Measurements from ENCODE around the gene PTK6. TPM values are rescaled to one million over a fixed set of nuclear protein-coding genes. Genes with fewer than 3 reads are reported as not detected.

PTK6 gene
- total and polyA plus RNA-seq, 4 experiments from 2014 or later = 0.31 to 0.59 TPM; not detected in 2

DNA sequence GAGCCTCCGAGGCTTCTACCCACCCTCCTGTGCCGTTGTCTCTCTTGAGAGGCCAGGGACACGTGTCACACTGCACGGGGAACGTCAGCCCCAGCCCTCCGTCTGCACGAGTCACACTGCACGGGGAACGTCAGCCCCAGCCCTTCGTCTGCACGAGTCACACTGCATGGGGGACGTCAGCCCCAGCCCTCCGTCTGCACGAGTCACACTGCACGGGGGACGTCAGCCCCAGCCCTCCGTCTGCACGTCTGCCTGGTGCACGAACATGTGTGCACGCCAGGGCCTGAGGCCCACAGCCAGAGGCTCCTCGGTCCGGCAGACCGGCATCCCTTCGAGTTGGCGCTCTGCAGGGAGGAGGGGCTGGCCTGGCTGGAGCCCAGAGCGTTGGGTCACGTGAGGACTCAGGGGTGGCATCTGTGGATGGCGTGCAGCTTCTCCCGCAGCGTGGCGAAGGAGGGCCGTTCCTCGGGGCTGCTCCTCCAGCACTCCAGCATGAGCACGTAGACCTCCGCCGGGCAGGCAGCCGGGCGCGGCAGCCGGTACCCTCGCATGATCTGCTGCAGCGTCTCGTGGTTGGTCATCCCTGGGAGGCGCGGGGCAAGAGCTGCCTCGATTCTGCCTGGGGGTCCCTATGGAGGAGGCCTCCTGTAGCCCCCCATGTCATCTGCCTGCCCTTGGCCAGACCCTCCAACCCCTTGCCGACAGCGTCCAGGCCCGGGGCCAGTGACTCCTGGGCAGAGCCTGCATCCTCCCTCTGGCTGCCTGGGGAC, 3.4 kb upstream of the PTK6 start:
- Mint-ChIP-seq H3K27me3 (peaks cover 2% of the 10 kb centered on the region in 2 donors), H3K27ac (no peak overlapping the region), H3K4me1 (peaks cover 3 to 22% (median 5%) of the 10 kb centered on the region in 4 donors), H3K36me3 (no peaks in the 10 kb centered on the region), H3K9me3 (no peaks in the 10 kb centered on the region), H3K4me3 (peak overlapping the region in 1 of 8 donors; percentile 31)
- POLR2A ChIA-PET (ENCODE audit: partially characterized antibody) = interaction anchor here (6.6 kb wide), 1 partner anchor 18 kb away, joined by 84 read pairs; the partner anchor contains the start of gene PPDPF
- CTCF ChIA-PET (ENCODE audit: partially characterized antibody) = no interaction called here
- no peak for DNase-seq
- Histone ChIP-seq H3K27me3 (ENCODE audit: insufficient read depth, low read length) (no peaks in the 10 kb centered on the region), H3K9me3 (ENCODE audit: control insufficient read depth in 1 of 2, low read length in 2 of 2) (no peaks in the 10 kb centered on the region), H3K4me3 (ENCODE audit: low read length in 2 of 2) (no peak overlapping the region), H3K36me3 (ENCODE audit: insufficient read depth, low read length) (no peaks in the 10 kb centered on the region), H3K4me1 (ENCODE audit: insufficient read depth, low read length) (peaks cover 31% of the 10 kb centered on the region), H3K27ac (ENCODE audit: low read depth, low read length) (no peak overlapping the region)
- intact Hi-C loops (cut with micrococcal nuclease) = no loop called here

DNA sequence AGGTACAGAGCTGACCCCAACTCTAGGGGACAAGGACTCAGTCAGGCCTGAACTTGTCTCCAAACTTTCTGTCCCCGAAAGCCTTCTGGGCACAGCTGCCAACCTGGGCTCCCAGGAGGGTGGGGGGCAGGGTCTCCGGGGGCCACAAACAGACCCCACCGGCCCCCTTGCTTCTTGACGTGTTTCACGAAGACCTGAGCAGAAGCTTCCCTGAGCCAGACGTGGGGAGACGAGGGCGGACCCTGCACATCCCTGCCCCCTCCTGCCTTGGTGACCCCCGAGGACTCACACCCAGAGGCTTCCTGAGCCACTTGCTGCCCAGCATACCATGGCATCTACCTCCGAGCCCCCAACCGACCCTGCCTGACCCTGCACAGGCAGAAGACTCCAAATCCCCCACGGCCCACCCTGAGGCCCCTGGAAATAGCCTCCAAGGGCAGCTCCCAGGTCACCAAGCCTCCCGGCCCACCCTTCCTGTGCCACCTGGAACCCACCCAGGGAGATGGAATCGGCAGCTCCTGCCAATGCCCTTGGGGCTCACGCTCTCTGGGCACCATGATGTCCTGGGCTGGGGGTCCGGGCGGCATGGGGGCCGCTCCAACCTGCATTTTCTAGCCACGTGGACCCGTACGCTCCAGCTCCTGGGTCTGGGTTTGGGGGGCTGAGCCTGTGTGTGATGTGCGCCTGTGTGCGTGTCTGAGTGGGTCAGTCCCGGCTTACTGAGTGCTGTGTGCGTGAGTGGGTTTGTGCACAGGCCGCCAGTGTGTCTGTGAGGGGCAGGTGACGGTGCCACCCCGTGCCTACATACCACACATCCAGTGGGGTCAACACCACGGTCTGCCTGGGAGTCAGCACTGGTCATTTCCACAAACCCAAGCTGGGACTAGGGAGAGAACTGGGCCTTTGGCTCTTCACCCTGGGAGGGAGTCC, 2.5 kb upstream of the PTK6 start:
- H3K27ac ChIP-seq (ENCODE audit: low read depth, low read length) = no peak overlapping the region
- H3K4me3 ChIP-seq (ENCODE audit: low read length in 2 of 2) = no peak overlapping the region
- ChIA-PET CTCF (ENCODE audit: partially characterized antibody) (interaction anchor here (1.2 to 3.9 kb wide), 5 partner anchors 12 to 254 kb away, joined by 4 to 33 read pairs (median 12); partner anchors contain the start of gene LIME1), POLR2A (ENCODE audit: partially characterized antibody) (interaction anchor here (1.0 to 6.6 kb wide), 9 partner anchors 13 to 325 kb away, joined by 3 to 84 read pairs (median 13); partner anchors contain the start of genes FNDC11, GMEB2, PPDPF and RTEL1)
- H3K9me3 ChIP-seq (ENCODE audit: control insufficient read depth in 1 of 2, low read length in 2 of 2) = no peaks in the 10 kb centered on the region
- Mint-ChIP-seq H3K4me3 (peak overlapping the region in 1 of 8 donors; percentile 54), H3K27ac (peak overlapping the region in 3 of 7 donors; percentile 29 to 35 (median 32)), H3K4me1 (peaks cover 3 to 22% (median 5%) of the 10 kb centered on the region in 4 donors), H3K9me3 (no peaks in the 10 kb centered on the region), H3K27me3 (peaks cover 2% of the 10 kb centered on the region in 2 donors), H3K36me3 (no peaks in the 10 kb centered on the region)
- DNase-seq = peak in 1 of 5 donors; percentile 36
- peaks cover 31% of the 10 kb centered on the region for H3K4me1 ChIP-seq (ENCODE audit: insufficient read depth, low read length)
- H3K36me3 ChIP-seq (ENCODE audit: insufficient read depth, low read length) = no peaks in the 10 kb centered on the region
- intact Hi-C loops (cut with micrococcal nuclease) = loop anchor here (2.0 kb wide), 2 partner anchors 167 to 257 kb away; partner anchors contain the start of gene ARFRP1
- H3K27me3 ChIP-seq (ENCODE audit: insufficient read depth, low read length) = no peaks in the 10 kb centered on the region

DNA sequence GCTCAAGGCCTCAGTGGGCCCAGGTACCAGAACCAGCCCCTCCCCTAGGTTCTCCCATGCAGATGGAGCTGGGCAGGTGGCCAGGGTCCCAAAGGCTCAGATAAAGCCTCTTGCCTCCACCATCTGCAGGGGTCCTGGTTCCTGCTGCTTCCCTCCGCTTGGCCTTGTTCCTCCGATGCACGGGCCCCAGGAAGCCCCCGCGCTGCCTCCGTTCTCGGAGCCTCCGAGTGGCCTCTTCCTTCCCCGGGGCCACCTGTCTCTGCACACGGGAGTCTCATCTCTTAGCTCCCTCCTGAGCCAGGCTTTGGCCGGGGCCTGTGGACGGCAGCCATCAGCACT, 1.9 kb upstream of the PTK6 start:
- Mint-ChIP-seq H3K27me3 (peaks cover 2% of the 10 kb centered on the region in 2 donors), H3K4me3 (no peak overlapping the region), H3K36me3 (no peaks in the 10 kb centered on the region), H3K27ac (peak overlapping the region in 2 of 7 donors; percentile 29 to 80), H3K4me1 (peaks cover 3 to 22% (median 5%) of the 10 kb centered on the region in 4 donors), H3K9me3 (no peaks in the 10 kb centered on the region)
- no peak overlapping the region for H3K4me3 ChIP-seq (ENCODE audit: low read length in 2 of 2)
- peaks cover 31% of the 10 kb centered on the region for H3K4me1 ChIP-seq (ENCODE audit: insufficient read depth, low read length)
- H3K36me3 ChIP-seq (ENCODE audit: insufficient read depth, low read length) = no peaks in the 10 kb centered on the region
- ChIA-PET CTCF (ENCODE audit: partially characterized antibody) (interaction anchor here (1.2 to 3.9 kb wide), 9 partner anchors 12 to 438 kb away, joined by 3 to 33 read pairs (median 10); partner anchors contain the start of genes HELZ2 and LIME1), POLR2A (ENCODE audit: partially characterized antibody) (interaction anchor here (1.0 to 6.6 kb wide), 9 partner anchors 13 to 326 kb away, joined by 3 to 84 read pairs (median 13); partner anchors contain the start of genes FNDC11, GMEB2, PPDPF and RTEL1)
- peak overlapping the region; percentile 68 for H3K27ac ChIP-seq (ENCODE audit: low read depth, low read length)
- H3K9me3 ChIP-seq (ENCODE audit: control insufficient read depth in 1 of 2, low read length in 2 of 2) = no peaks in the 10 kb centered on the region
- DNase-seq = peak in 1 of 5 donors; percentile 43
- intact Hi-C loops (cut with micrococcal nuclease) = loop anchor here (2.0 kb wide), 2 partner anchors 168 to 258 kb away; partner anchors contain the start of gene ARFRP1
- H3K27me3 ChIP-seq (ENCODE audit: insufficient read depth, low read length) = no peaks in the 10 kb centered on the region

DNA sequence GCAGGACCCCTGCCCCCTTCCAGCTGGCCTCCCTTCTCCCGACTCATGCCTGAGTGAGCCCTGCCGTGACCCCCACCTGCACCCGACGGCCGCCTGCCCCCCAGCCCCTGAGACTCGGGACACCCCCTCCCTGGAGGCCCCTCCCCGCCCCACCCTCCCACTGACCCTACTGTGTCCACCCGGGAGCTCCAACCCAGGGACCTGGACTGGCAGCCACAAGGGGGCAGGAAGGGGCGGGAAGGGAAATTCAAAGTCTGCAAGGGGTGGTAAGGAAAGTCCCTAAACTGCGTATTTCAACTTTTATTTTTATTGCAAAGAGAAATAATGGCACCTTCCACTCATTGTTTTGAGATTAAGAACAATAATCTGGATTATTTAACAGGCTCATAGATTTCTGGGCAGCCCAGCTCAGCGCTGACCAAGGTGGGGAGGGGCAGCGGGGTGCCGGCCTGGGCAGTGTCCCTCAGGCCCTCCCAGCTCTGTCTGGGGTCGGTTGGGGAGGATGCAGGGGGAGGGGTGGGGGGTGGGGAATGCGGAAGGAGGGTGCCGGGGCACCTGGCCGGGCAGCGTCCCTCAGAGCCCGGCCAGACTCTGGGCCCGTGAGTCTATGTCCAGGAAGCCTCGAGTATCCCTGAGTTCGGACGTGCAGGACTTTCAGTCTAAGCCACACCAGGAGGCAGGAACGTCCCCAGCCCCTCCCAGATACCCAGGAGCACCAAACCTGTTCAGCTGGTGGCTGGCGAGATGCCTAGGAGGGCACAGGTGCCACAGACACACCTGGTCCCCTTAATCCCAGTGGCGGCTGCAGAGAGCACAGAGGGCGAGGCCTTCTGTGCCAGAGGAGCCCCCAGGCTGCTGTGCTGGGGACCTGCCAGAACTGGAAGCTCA, 1.3 kb upstream of the PTK6 start:
- Mint-ChIP-seq H3K36me3 (no peaks in the 10 kb centered on the region), H3K27ac (peak overlapping the region in 6 of 7 donors; percentile 35 to 89 (median 82)), H3K27me3 (no peaks in the 10 kb centered on the region), H3K4me3 (peak overlapping the region; percentile 65 to 85 (median 80)), H3K4me1 (peaks cover 0 to 17% (median 2%) of the 10 kb centered on the region in 4 donors), H3K9me3 (no peaks in the 10 kb centered on the region)
- H3K4me1 ChIP-seq (ENCODE audit: insufficient read depth, low read length) = peaks cover 31% of the 10 kb centered on the region
- peak in 3 of 5 donors; percentile 36 to 80 (median 60) for DNase-seq
- peak overlapping the region in 1 of 2 donors; percentile 56 for H3K4me3 ChIP-seq (ENCODE audit: low read length in 2 of 2)
- intact Hi-C loops (cut with micrococcal nuclease) = loop anchor here (1.0 to 2.0 kb wide), 8 partner anchors 18 to 436 kb away; partner anchors contain the start of genes ARFRP1, PPDPF and RTEL1
- ChIA-PET POLR2A (ENCODE audit: partially characterized antibody) (interaction anchor here (0.8 to 6.6 kb wide), 29 partner anchors 12 to 524 kb away, joined by 3 to 84 read pairs (median 7); partner anchors contain the start of genes ARFRP1, FNDC11, GMEB2 and LIME1), CTCF (ENCODE audit: partially characterized antibody) (interaction anchor here (0.8 to 3.9 kb wide), 28 partner anchors 13 to 444 kb away, joined by 3 to 33 read pairs (median 6); partner anchors contain the start of genes ARFRP1, HELZ2, LIME1 and RTEL1)
- H3K27ac ChIP-seq (ENCODE audit: low read depth, low read length) = peak overlapping the region; percentile 68
- H3K36me3 ChIP-seq (ENCODE audit: insufficient read depth, low read length) = no peaks in the 10 kb centered on the region
- H3K9me3 ChIP-seq (ENCODE audit: control insufficient read depth in 1 of 2, low read length in 2 of 2) = no peaks in the 10 kb centered on the region
- H3K27me3 ChIP-seq (ENCODE audit: insufficient read depth, low read length) = no peaks in the 10 kb centered on the region

DNA sequence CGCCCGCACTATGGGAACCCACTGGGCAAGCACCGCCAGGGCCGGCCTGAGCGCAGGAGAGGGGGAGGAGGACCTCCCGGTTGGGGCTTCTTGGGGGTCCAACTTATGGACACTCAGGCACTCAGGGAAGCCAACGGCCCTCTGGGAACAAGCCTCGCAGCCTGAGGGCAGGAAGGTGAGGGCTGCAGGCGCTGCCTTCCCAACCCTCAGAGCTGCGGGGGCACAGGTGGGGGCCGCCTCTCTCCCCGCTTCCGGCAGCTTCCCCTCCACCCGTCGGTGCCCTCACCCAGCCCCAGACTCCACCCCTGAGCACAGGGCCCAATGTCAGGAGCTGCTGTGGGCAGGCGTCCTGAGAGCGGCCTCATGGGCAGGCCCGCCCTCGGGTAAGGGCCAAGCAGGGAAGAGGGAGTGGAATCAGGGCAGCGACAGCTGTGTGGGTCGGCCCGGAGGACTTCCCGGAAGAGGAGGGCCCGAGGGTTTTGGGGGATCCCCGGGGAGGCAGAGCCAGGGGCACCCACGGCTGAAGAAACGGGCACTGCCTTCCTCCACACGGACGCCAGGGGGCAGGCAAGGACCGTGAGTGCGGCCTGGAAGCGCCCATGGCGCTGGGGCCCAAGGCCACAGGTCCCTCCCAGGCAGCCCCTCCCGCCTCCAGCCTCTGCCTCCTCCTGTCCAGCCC, 488 bp upstream of the PTK6 start:
- Histone ChIP-seq H3K27ac (ENCODE audit: low read depth, low read length) (peak overlapping the region; percentile 68), H3K4me3 (ENCODE audit: low read length in 2 of 2) (peak overlapping the region in 1 of 2 donors; percentile 56), H3K27me3 (ENCODE audit: insufficient read depth, low read length) (no peaks in the 10 kb centered on the region), H3K4me1 (ENCODE audit: insufficient read depth, low read length) (peaks cover 28% of the 10 kb centered on the region), H3K36me3 (ENCODE audit: insufficient read depth, low read length) (no peaks in the 10 kb centered on the region), H3K9me3 (ENCODE audit: control insufficient read depth in 1 of 2, low read length in 2 of 2) (no peaks in the 10 kb centered on the region)
- peak overlapping the region; percentile 35 to 89 (median 81) for H3K27ac Mint-ChIP-seq
- H3K9me3 Mint-ChIP-seq = no peaks in the 10 kb centered on the region
- H3K4me1 Mint-ChIP-seq = peaks cover 0 to 17% (median 2%) of the 10 kb centered on the region in 4 donors
- H3K27me3 Mint-ChIP-seq = no peaks in the 10 kb centered on the region
- intact Hi-C loops (cut with micrococcal nuclease) = loop anchor here (1.0 to 2.0 kb wide), 10 partner anchors 16 to 437 kb away; partner anchors contain the start of genes ARFRP1, PPDPF and RTEL1
- ChIA-PET POLR2A (ENCODE audit: partially characterized antibody) (interaction anchor here (0.7 to 6.6 kb wide), 32 partner anchors 9 to 528 kb away, joined by 3 to 84 read pairs (median 6); partner anchors contain the start of genes ARFRP1, FNDC11, GMEB2 and LIME1), CTCF (ENCODE audit: partially characterized antibody) (interaction anchor here (0.6 to 3.9 kb wide), 36 partner anchors 9 to 444 kb away, joined by 3 to 33 read pairs (median 4); partner anchors contain the start of genes ARFRP1, HELZ2, LIME1 and RTEL1)
- peak; percentile 92 to 95 (median 93) for DNase-seq
- H3K4me3 Mint-ChIP-seq = peak overlapping the region; percentile 65 to 85 (median 80)
- no peaks in the 10 kb centered on the region for H3K36me3 Mint-ChIP-seq
